HepG2 (cell line): Measurements from ENCODE around the gene CFAP90. TPM values are rescaled to one million over a fixed set of nuclear protein-coding genes. Genes with fewer than 3 reads are reported as not detected.

Experiments used
- ATAC-seq: fragments of 200-7000 bp; cut with Tn5 transposase; 3 replicates; pipeline ENCODE4 v1.9.1; 2020; ENCODE audit warnings: mild to moderate bottlenecking, moderate library complexity
- BruUV-seq: library from RNA; stranded (reverse); fragments of 400-500 nt; replicated peaks from 2 replicates; lab custom pipeline; 2021; lab: Mats Ljungman, UMichigan
- CTCF ChIA-PET: fragments of 300-600 bp; formaldehyde crosslinking; extraction: SDS; loops from one replicate; lab custom pipeline; 2021; ENCODE audit warnings: low total read pairs, inconsistent platforms, low intra/inter-chr PET ratio; lab: Yijun Ruan, JAX
- POLR2A ChIA-PET: fragments of 350-600 bp; sonication (Branson Sonifier 250); formaldehyde crosslinking; loops from one replicate; lab custom pipeline; 2020; ENCODE audit warnings: antibody characterized with exemption, inconsistent platforms; lab: Yijun Ruan, JAX
- DNase-seq: peaks from one replicate; pipeline ENCODE4 v3.0.0-alpha.2; 2015; ENCODE audit warnings: low spot score
- FAIRE-seq: peaks from 3 replicates; lab custom pipeline; 2011; peaks lifted over from hg19 to GRCh38; lab: Jason Lieb, UNC
- H2AFZ ChIP-seq: one replicate; pipeline ENCODE4 v1.6.1; 2011; ENCODE audit warnings: low read length, inconsistent platforms
- H3K27ac ChIP-seq: fragments of 300-600 bp; 3 replicates; pipeline ENCODE4 v1.8.0; 2011; ENCODE audit warnings: mixed run types, mild to moderate bottlenecking, mixed read lengths, low read length, inconsistent platforms; ENCODE audit not compliant: insufficient read depth; ENCODE audit errors: extremely low read length
- H3K27me3 ChIP-seq, 2 experiments: fragments of 200-600 bp in 1 of 2; 2 replicates in 1 of 2; 3 replicates in 1 of 2; pipeline versions ENCODE4 v1.6.0 to v1.8.0; 2011; ENCODE audit warnings: low read length in 2 of 2, mild to moderate bottlenecking in 2 of 2, moderate library complexity in 2 of 2, inconsistent platforms in 1 of 2; ENCODE audit not compliant: insufficient read depth in 2 of 2, control insufficient read depth in 1 of 2
- H3K36me3 ChIP-seq, 2 experiments: fragments of 200-600 bp in 1 of 2; replicated peaks in 1 of 2; 2 replicates in 1 of 2; 3 replicates in 1 of 2; pipeline versions ENCODE4 v1.5.1 to v1.8.0; 2011; ENCODE audit warnings: low read length in 2 of 2, inconsistent platforms in 1 of 2; ENCODE audit not compliant: insufficient read depth in 2 of 2, control insufficient read depth in 1 of 2
- H3K4me1 ChIP-seq: 2 replicates; pipeline ENCODE4 v1.5.1; 2012; ENCODE audit warnings: low read length, inconsistent platforms; ENCODE audit not compliant: insufficient read depth
- H3K4me2 ChIP-seq: 2 replicates; pipeline ENCODE4 v1.6.0; 2011; ENCODE audit warnings: low read depth, low read length, inconsistent platforms
- H3K4me3 ChIP-seq, 3 experiments: fragments of 200-600 bp in 1 of 3; sonication (generic), shearing (Covaris generic) in 1 of 3; replicated peaks in 1 of 3; 2 replicates each; pipeline ENCODE4 v1.5.1; 2011 to 2016; ENCODE audit warnings: low read length in 3 of 3, inconsistent platforms in 2 of 3, low read depth in 2 of 3, mild to moderate bottlenecking in 2 of 3, control low read depth in 1 of 3, mixed read lengths in 1 of 3; ENCODE audit not compliant: insufficient read depth in 1 of 3
- H3K79me2 ChIP-seq: one replicate; pipeline ENCODE4 v1.6.1; 2011; ENCODE audit warnings: low read length, inconsistent platforms; ENCODE audit not compliant: insufficient read depth
- H3K9ac ChIP-seq: 2 replicates; pipeline ENCODE4 v1.6.0; 2011; ENCODE audit warnings: mild to moderate bottlenecking, low read depth, low read length, inconsistent platforms; ENCODE audit not compliant: insufficient read depth
- H3K9me3 ChIP-seq: 2 replicates; pipeline ENCODE4 v1.5.1; 2012; ENCODE audit warnings: mild to moderate bottlenecking, low read length
- H4K20me1 ChIP-seq: 2 replicates; pipeline ENCODE4 v1.6.0; 2011; ENCODE audit warnings: inconsistent platforms, mild to moderate bottlenecking, low read length, moderate library complexity; ENCODE audit not compliant: insufficient read depth
- ELF1 ChIP-seq: sonication (generic); formaldehyde crosslinking; IDR thresholded peaks from 2 replicates; pipeline ENCODE4 v1.4.0; 2020; ENCODE audit warnings: missing genetic modification reagents
- HCFC1 ChIP-seq: fragments of 150-350 bp; IDR thresholded peaks from 2 replicates; pipeline ENCODE4 v1.6.1; 2014; ENCODE audit warnings: low read depth, low read length
- SKI ChIP-seq: fragments of 450-650 bp; IDR thresholded peaks from one replicate; pipeline ENCODE4 v1.6.1; 2018; ENCODE audit warnings: mild to moderate bottlenecking; ENCODE audit not compliant: partially characterized antibody
- SMYD3 ChIP-seq: sonication (generic); formaldehyde crosslinking; IDR thresholded peaks from 2 replicates; pipeline ENCODE4 v1.8.1; 2023; ENCODE audit warnings: mild to moderate bottlenecking, missing genetic modification reagents
- TOPORS ChIP-seq: sonication (generic); formaldehyde crosslinking; IDR thresholded peaks from 2 replicates; pipeline ENCODE4 v1.8.0; 2023; ENCODE audit warnings: mild to moderate bottlenecking, missing genetic modification reagents
- ZNF33B ChIP-seq: sonication (generic); formaldehyde crosslinking; IDR thresholded peaks from 2 replicates; pipeline ENCODE4 v1.5.1; 2020; ENCODE audit warnings: mild to moderate bottlenecking, missing genetic modification reagents
- ZNF460 ChIP-seq: sonication (generic); formaldehyde crosslinking; IDR thresholded peaks from 2 replicates; pipeline ENCODE4 v1.5.1; 2020; ENCODE audit warnings: missing genetic modification reagents, mild to moderate bottlenecking, borderline replicate concordance
- ZNF780A ChIP-seq: sonication (generic); formaldehyde crosslinking; IDR thresholded peaks from 2 replicates; pipeline ENCODE4 v1.8.0; 2022; ENCODE audit warnings: mild to moderate bottlenecking, missing genetic modification reagents, moderate library complexity
- WGBS: methylation state at CpG from one replicate; pipeline ENCODE4 v1.1.6; 2017; ENCODE audit warnings: low lambda C conversion rate; 5-methylcytosine and 5-hydroxymethylcytosine counted together
- in situ Hi-C: cut with HindIII; loops from 2 replicates; pipeline ENCODE4 v1.10.0; 2017; ENCODE audit warnings: low pct_unique_long_range_greater_than_20kb; ENCODE audit not compliant: extremely low pct_ligation_motif_present
- intact Hi-C: fragments of 100-400 bp; cut with micrococcal nuclease; formaldehyde crosslinking; loops from one replicate; pipeline ENCODE4 v1.10.0; 2022; ENCODE audit not compliant: unreplicated experiment
- polyA plus RNA-seq, 8 experiments: library from polyadenylated mRNA; depleted of rRNA in 3 of 8; stranded (reverse) in 7 of 8; unstranded in 1 of 8; fragments of >200 nt; fragmentation: Illumina TruSeq in 4 of 8; extraction: Trizol in 4 of 8; gene quantifications; 2 replicates each; pipeline versions ENCODE4 v1.2.1 to v1.2.3, GENCODE V29; 2011 to 2016; ENCODE audit warnings: low read depth in 4 of 8, missing spikeins in 1 of 8, mixed read lengths in 1 of 8; ENCODE audit not compliant: insufficient read depth in 1 of 8
- total RNA-seq, 5 experiments: library from RNA; depleted of rRNA; stranded (reverse); fragments of >200 nt; fragmentation: Illumina TruSeq; extraction: Trizol; gene quantifications; 2 replicates each; pipeline ENCODE4 v1.2.3, GENCODE V29; 2016; ENCODE audit warnings: low read depth in 1 of 5
- TF ChIP-seq, protein P1 (sequence below): sonication (generic); formaldehyde crosslinking; IDR thresholded peaks from 2 replicates; pipeline ENCODE4 v1.4.0; 2020; ENCODE audit warnings: mild to moderate bottlenecking, missing genetic modification reagents, borderline replicate concordance
- TF ChIP-seq, protein P2 (sequence below): sonication (generic); formaldehyde crosslinking; IDR thresholded peaks from 2 replicates; pipeline ENCODE4 v1.4.0; 2020; ENCODE audit warnings: missing genetic modification reagents
- TF ChIP-seq, protein P3 (sequence below): fragments of 450-650 bp; IDR thresholded peaks from 2 replicates; pipeline ENCODE4 v1.6.1; 2017; ENCODE audit warnings: mild to moderate bottlenecking

CFAP90 gene
- total and polyA plus RNA-seq, 2 of the 13 experiments (the other 11 are each of a cell fraction or from before 2014, with no cell fraction given): 0.11 TPM; not detected in 1

DNA sequence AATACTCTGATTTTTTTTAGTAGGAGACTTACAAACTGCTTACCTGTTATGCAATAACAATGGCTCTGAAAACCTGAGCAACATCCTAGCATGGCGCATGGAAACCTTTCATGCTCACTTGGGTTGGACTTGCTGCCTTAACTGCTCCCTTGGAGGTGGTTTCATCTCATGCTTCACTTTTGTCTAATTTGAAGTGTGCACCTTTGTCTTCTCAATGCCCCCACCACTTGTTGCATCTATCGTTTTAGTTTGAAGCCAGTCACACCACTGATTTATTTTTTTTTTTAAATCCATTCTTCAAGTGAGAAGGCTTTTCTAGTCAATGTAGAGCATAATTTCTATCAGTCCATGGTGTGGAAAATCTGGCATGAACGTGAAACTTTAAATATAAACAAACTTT, 63.2 kb downstream of the CFAP90 start:
- Histone ChIP-seq H2AFZ (no peak overlapping the region), H3K4me1 (no peaks in the 10 kb centered on the region), H3K4me3 (no peak overlapping the region), H4K20me1 (no peaks in the 10 kb centered on the region), H3K9me3 (no peaks in the 10 kb centered on the region), H3K79me2 (no peaks in the 10 kb centered on the region), H3K4me2 (no peak overlapping the region), H3K27ac (no peak overlapping the region), H3K36me3 (no peaks in the 10 kb centered on the region), H3K27me3 (peaks cover under 1 to 5% of the 10 kb centered on the region in 2 experiments; a peak in 1 of 5 replicates), H3K9ac (no peak overlapping the region)
- DNase-seq (no peak), ATAC-seq (no peak), FAIRE-seq (no peak)
- intact Hi-C loops: no loop called here
- TF ChIP-seq ELF1 (CRISPR knock-in tag): no peak
- no peak for TF ChIP-seq ZNF780A (CRISPR knock-in tag)
- TF ChIP-seq SMYD3: no peak
- 34% methylated on average over 3 of the region's 3 CpGs for WGBS
- ChIA-PET POLR2A (no interaction called here), CTCF (no interaction called here)
- no TSS peak for BruUV-seq
- in situ Hi-C loops: no loop called here

DNA sequence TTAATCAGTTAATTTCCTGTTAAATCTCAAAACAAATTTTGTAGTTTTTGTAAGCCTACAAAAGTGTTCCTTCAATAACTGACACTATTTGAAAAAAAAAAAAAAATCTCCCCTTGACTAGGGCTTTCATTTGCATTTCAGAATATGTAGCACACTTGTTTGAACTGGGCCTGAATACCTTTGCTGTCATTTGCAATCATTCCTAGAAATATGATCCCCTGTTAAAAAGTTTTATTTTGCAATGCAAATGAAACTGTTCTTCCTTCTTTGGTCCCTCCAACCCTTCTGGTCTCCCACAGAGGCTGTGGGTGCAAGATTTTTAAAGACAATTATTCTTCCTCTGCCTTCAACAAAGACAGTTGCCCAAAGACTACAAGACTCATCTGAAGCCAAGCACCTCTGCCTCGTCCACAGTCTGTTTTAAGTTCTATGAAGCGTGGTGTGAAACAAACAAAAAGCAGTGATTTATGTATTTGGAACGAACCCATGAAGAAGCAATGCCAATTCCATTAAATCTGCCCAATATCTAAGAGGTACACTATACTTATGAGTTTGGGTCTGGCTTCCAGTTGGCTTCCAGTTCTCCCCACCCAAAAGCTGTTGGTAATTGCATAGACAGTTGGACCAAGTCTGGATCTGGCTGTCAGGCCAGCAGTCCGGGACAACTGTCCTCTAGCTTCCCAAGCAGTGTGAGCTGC, 66.1 kb downstream of the CFAP90 start:
- CTCF ChIA-PET: no interaction called here
- in situ Hi-C loops (no loop called here), intact Hi-C loops (no loop called here)
- no peak overlapping the region for H3K4me3 ChIP-seq
- FAIRE-seq: no peak
- no peaks in the 10 kb centered on the region for H3K79me2 ChIP-seq
- 0% methylated on average over 3 of the region's 4 CpGs for WGBS
- no peaks in the 10 kb centered on the region for H3K9me3 ChIP-seq
- DNase-seq: no peak
- no TSS peak for BruUV-seq
- no peak for ATAC-seq
- POLR2A ChIA-PET: no interaction called here
- H2AFZ ChIP-seq: no peak overlapping the region
- peaks cover 3 to 17% of the 10 kb centered on the region in 2 experiments; a peak in 2 of 5 replicates for H3K27me3 ChIP-seq
- H3K4me1 ChIP-seq: no peaks in the 10 kb centered on the region
- H4K20me1 ChIP-seq: no peaks in the 10 kb centered on the region
- no peak overlapping the region for H3K27ac ChIP-seq
- H3K36me3 ChIP-seq: no peaks in the 10 kb centered on the region
- no peak overlapping the region for H3K4me2 ChIP-seq
- no peak overlapping the region for H3K9ac ChIP-seq
- no peak for TF ChIP-seq SKI
- no peak for TF ChIP-seq ZNF33B
- no peak for TF ChIP-seq ZNF460 (CRISPR knock-in tag)
- TF ChIP-seq, protein P1, sequence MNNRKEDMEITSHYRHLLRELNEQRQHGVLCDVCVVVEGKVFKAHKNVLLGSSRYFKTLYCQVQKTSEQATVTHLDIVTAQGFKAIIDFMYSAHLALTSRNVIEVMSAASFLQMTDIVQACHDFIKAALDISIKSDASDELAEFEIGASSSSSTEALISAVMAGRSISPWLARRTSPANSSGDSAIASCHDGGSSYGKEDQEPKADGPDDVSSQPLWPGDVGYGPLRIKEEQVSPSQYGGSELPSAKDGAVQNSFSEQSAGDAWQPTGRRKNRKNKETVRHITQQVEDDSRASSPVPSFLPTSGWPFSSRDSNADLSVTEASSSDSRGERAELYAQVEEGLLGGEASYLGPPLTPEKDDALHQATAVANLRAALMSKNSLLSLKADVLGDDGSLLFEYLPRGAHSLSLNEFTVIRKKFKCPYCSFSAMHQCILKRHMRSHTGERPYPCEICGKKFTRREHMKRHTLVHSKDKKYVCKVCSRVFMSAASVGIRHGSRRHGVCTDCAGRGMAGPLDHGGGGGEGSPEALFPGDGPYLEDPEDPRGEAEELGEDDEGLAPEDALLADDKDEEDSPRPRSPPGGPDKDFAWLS (CRISPR knock-in tag): no peak
- TF ChIP-seq, protein P2, sequence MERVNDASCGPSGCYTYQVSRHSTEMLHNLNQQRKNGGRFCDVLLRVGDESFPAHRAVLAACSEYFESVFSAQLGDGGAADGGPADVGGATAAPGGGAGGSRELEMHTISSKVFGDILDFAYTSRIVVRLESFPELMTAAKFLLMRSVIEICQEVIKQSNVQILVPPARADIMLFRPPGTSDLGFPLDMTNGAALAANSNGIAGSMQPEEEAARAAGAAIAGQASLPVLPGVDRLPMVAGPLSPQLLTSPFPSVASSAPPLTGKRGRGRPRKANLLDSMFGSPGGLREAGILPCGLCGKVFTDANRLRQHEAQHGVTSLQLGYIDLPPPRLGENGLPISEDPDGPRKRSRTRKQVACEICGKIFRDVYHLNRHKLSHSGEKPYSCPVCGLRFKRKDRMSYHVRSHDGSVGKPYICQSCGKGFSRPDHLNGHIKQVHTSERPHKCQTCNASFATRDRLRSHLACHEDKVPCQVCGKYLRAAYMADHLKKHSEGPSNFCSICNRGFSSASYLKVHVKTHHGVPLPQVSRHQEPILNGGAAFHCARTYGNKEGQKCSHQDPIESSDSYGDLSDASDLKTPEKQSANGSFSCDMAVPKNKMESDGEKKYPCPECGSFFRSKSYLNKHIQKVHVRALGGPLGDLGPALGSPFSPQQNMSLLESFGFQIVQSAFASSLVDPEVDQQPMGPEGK: no peak
- TF ChIP-seq TOPORS (CRISPR knock-in tag): no peak
- TF ChIP-seq, protein P3, sequence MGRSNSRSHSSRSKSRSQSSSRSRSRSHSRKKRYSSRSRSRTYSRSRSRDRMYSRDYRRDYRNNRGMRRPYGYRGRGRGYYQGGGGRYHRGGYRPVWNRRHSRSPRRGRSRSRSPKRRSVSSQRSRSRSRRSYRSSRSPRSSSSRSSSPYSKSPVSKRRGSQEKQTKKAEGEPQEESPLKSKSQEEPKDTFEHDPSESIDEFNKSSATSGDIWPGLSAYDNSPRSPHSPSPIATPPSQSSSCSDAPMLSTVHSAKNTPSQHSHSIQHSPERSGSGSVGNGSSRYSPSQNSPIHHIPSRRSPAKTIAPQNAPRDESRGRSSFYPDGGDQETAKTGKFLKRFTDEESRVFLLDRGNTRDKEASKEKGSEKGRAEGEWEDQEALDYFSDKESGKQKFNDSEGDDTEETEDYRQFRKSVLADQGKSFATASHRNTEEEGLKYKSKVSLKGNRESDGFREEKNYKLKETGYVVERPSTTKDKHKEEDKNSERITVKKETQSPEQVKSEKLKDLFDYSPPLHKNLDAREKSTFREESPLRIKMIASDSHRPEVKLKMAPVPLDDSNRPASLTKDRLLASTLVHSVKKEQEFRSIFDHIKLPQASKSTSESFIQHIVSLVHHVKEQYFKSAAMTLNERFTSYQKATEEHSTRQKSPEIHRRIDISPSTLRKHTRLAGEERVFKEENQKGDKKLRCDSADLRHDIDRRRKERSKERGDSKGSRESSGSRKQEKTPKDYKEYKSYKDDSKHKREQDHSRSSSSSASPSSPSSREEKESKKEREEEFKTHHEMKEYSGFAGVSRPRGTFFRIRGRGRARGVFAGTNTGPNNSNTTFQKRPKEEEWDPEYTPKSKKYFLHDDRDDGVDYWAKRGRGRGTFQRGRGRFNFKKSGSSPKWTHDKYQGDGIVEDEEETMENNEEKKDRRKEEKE: no peak
- no peak for TF ChIP-seq HCFC1
